Activated CD4-positive, alpha-beta T cell treated with anti-CD3 and anti-CD28 coated beads, Interleukin-2, amount 10 ng/mL, durations not matched to agents 24 days and 14 days (primary cell): ENCODE data around the gene RABGAP1. TPM values are rescaled to one million over a fixed set of nuclear protein-coding genes. Genes with fewer than 3 reads are reported as not detected.

Experiments
- DNase-seq: peaks from one replicate; pipeline ENCODE4 v3.0.0; 2022
- H3K27ac Mint-ChIP-seq: one replicate; pipeline ENCODE4 v1.8.0; 2022; ENCODE audit warnings: mild to moderate bottlenecking, mixed read lengths
- H3K27me3 Mint-ChIP-seq: one replicate; pipeline ENCODE4 v1.8.0; 2022; ENCODE audit warnings: mixed read lengths
- H3K36me3 Mint-ChIP-seq: one replicate; pipeline ENCODE4 v1.8.0; 2022; ENCODE audit warnings: low read depth, mild to moderate bottlenecking, mixed read lengths
- H3K4me1 Mint-ChIP-seq: one replicate; pipeline ENCODE4 v1.8.0; 2021; ENCODE audit warnings: mixed read lengths
- H3K4me3 Mint-ChIP-seq: one replicate; pipeline ENCODE4 v1.8.0; 2022; ENCODE audit warnings: mild to moderate bottlenecking, moderate library complexity, mixed read lengths
- H3K9me3 Mint-ChIP-seq: one replicate; pipeline ENCODE4 v1.8.0; 2021; ENCODE audit warnings: mixed read lengths
- intact Hi-C: fragments of 100-400 bp; cut with micrococcal nuclease; formaldehyde crosslinking; loops from one replicate; pipeline ENCODE4 v1.15.1; 2023
- total RNA-seq: library from RNA; stranded (reverse); gene quantifications from 2 replicates; pipeline ENCODE4 v1.2.3, GENCODE V29; 2022

The RABGAP1 gene
- total RNA-seq, 1 donor from 2014 or later, result 25.7 TPM

GRCh38 chr9:123091459-123091858, 150.6 kb downstream of the RABGAP1 start:
- intact Hi-C loops, result no loop called here
- no peaks in the 10 kb centered on the region for H3K4me1 Mint-ChIP-seq

GRCh38 chr9:123093141-123093540, 152.3 kb downstream of the RABGAP1 start:
- Mint-ChIP-seq H3K36me3 (peaks cover 43% of the 10 kb centered on the region), H3K27me3 (no peaks in the 10 kb centered on the region)

More at GRCh38 chr9:123091459-123091858, 150.6 kb downstream of the RABGAP1 start:
- no peak for DNase-seq
- no peak overlapping the region for H3K4me3 Mint-ChIP-seq
- no peaks in the 10 kb centered on the region for H3K27me3 Mint-ChIP-seq
- no peak overlapping the region for H3K27ac Mint-ChIP-seq
- no peaks in the 10 kb centered on the region for H3K9me3 Mint-ChIP-seq
- peaks cover 38% of the 10 kb centered on the region for H3K36me3 Mint-ChIP-seq

GRCh38 chr9:123096987-123097386, 156.2 kb downstream of the RABGAP1 start:
- Mint-ChIP-seq H3K27me3 (no peaks in the 10 kb centered on the region), H3K9me3 (no peaks in the 10 kb centered on the region), H3K4me3 (no peak overlapping the region), H3K27ac (peak overlapping the region; percentile 48), H3K36me3 (peaks cover 41% of the 10 kb centered on the region), H3K4me1 (no peaks in the 10 kb centered on the region)
- intact Hi-C loops, result no loop called here
- no peak for DNase-seq

More at GRCh38 chr9:123093141-123093540, 152.3 kb downstream of the RABGAP1 start:
- Mint-ChIP-seq H3K4me1 (no peaks in the 10 kb centered on the region), H3K9me3 (no peaks in the 10 kb centered on the region), H3K4me3 (no peak overlapping the region), H3K27ac (no peak overlapping the region)
- DNase-seq, result no peak
- intact Hi-C loops, result no loop called here

GRCh38 chr9:123097430-123098095, 156.7 kb downstream of the RABGAP1 start:
- Mint-ChIP-seq H3K4me1 (no peaks in the 10 kb centered on the region), H3K27ac (no peak overlapping the region), H3K9me3 (no peaks in the 10 kb centered on the region), H3K27me3 (no peaks in the 10 kb centered on the region), H3K36me3 (peaks cover 36% of the 10 kb centered on the region), H3K4me3 (no peak overlapping the region)
- intact Hi-C loops, result no loop called here
- DNase-seq, result no peak

- Mint-ChIP-seq H3K9me3 (no peaks in the 10 kb centered on the region), H3K27ac (no peak overlapping the region), H3K27me3 (no peaks in the 10 kb centered on the region), H3K4me3 (no peak overlapping the region), H3K36me3 (peaks cover 31% of the 10 kb centered on the region), H3K4me1 (no peaks in the 10 kb centered on the region)
- DNase-seq, result no peak
- intact Hi-C loops, result no loop called here
Observed at GRCh38 chr9:123098096-123098459, 157.3 kb downstream of the RABGAP1 start.

GRCh38 chr9:123099042-123099441, 158.2 kb downstream of the RABGAP1 start:
- DNase-seq, result no peak
- Mint-ChIP-seq H3K9me3 (no peaks in the 10 kb centered on the region), H3K27me3 (no peaks in the 10 kb centered on the region), H3K4me3 (no peak overlapping the region), H3K27ac (no peak overlapping the region), H3K36me3 (peaks cover 24% of the 10 kb centered on the region), H3K4me1 (no peaks in the 10 kb centered on the region)
- intact Hi-C loops, result no loop called here

GRCh38 chr9:123099548-123099947, 158.7 kb downstream of the RABGAP1 start:
- H3K36me3 Mint-ChIP-seq, result peaks cover 21% of the 10 kb centered on the region
- intact Hi-C loops, result no loop called here
- no peak overlapping the region for H3K27ac Mint-ChIP-seq
- no peaks in the 10 kb centered on the region for H3K4me1 Mint-ChIP-seq
- H3K4me3 Mint-ChIP-seq, result no peak overlapping the region
- H3K9me3 Mint-ChIP-seq, result no peaks in the 10 kb centered on the region
- no peaks in the 10 kb centered on the region for H3K27me3 Mint-ChIP-seq
- no peak for DNase-seq

GRCh38 chr9:123102375-123103113, 161.7 kb downstream of the RABGAP1 start:
- peaks cover 13% of the 10 kb centered on the region for H3K36me3 Mint-ChIP-seq
- H3K4me3 Mint-ChIP-seq, result no peak overlapping the region
- intact Hi-C loops, result no loop called here
- no peaks in the 10 kb centered on the region for H3K27me3 Mint-ChIP-seq
- peak overlapping the region; percentile 35 for H3K27ac Mint-ChIP-seq
- H3K9me3 Mint-ChIP-seq, result no peaks in the 10 kb centered on the region
- no peak for DNase-seq
- no peaks in the 10 kb centered on the region for H3K4me1 Mint-ChIP-seq

- Mint-ChIP-seq H3K9me3 (no peaks in the 10 kb centered on the region), H3K4me1 (no peaks in the 10 kb centered on the region), H3K27me3 (no peaks in the 10 kb centered on the region), H3K36me3 (peaks cover 4% of the 10 kb centered on the region), H3K4me3 (no peak overlapping the region), H3K27ac (no peak overlapping the region)
- no peak for DNase-seq
- intact Hi-C loops, result no loop called here
Observed at GRCh38 chr9:123104807-123105206, 164.0 kb downstream of the RABGAP1 start.

- no peaks in the 10 kb centered on the region for H3K4me1 Mint-ChIP-seq
- H3K27me3 Mint-ChIP-seq, result no peaks in the 10 kb centered on the region
- intact Hi-C loops, result no loop called here
- no peak overlapping the region for H3K4me3 Mint-ChIP-seq
- no peaks in the 10 kb centered on the region for H3K9me3 Mint-ChIP-seq
- no peak overlapping the region for H3K27ac Mint-ChIP-seq
- H3K36me3 Mint-ChIP-seq, result peaks cover 4% of the 10 kb centered on the region
- no peak for DNase-seq
Observed at GRCh38 chr9:123105490-123105889, 164.7 kb downstream of the RABGAP1 start.

- intact Hi-C loops, result no loop called here
- H3K9me3 Mint-ChIP-seq, result no peaks in the 10 kb centered on the region
Observed at GRCh38 chr9:123107639-123108285, 166.9 kb downstream of the RABGAP1 start.

GRCh38 chr9:123108976-123109375, 168.2 kb downstream of the RABGAP1 start:
- peaks cover 9% of the 10 kb centered on the region for H3K4me1 Mint-ChIP-seq
- intact Hi-C loops, result no loop called here
- H3K27me3 Mint-ChIP-seq, result no peaks in the 10 kb centered on the region
- no peak for DNase-seq
- H3K9me3 Mint-ChIP-seq, result no peaks in the 10 kb centered on the region
- H3K27ac Mint-ChIP-seq, result no peak overlapping the region
- no peak overlapping the region for H3K4me3 Mint-ChIP-seq
- H3K36me3 Mint-ChIP-seq, result peaks cover 4% of the 10 kb centered on the region

More at GRCh38 chr9:123107639-123108285, 166.9 kb downstream of the RABGAP1 start:
- Mint-ChIP-seq H3K36me3 (peaks cover 4% of the 10 kb centered on the region), H3K27me3 (no peaks in the 10 kb centered on the region), H3K27ac (peak overlapping the region; percentile 28), H3K4me3 (no peak overlapping the region), H3K4me1 (peaks cover 9% of the 10 kb centered on the region)
- DNase-seq, result no peak

- Mint-ChIP-seq H3K36me3 (peaks cover 4% of the 10 kb centered on the region), H3K4me3 (no peak overlapping the region), H3K9me3 (no peaks in the 10 kb centered on the region), H3K4me1 (peaks cover 9% of the 10 kb centered on the region), H3K27ac (no peak overlapping the region), H3K27me3 (no peaks in the 10 kb centered on the region)
- intact Hi-C loops, result no loop called here
- no peak for DNase-seq
Observed at GRCh38 chr9:123109540-123110279, 168.9 kb downstream of the RABGAP1 start.
